K562 (cell line): Measurements from ENCODE around the gene SSU72. TPM values are rescaled to one million over a fixed set of nuclear protein-coding genes. Genes with fewer than 3 reads are reported as not detected.
A peak's percentile ranks its signal among the peaks of the same experiment; 100 is the strongest.

Experiments
- ATAC-seq: fragments of 200-7000 bp; cut with Tn5 transposase; 3 replicates; pipeline ENCODE4 v1.9.1; 2020; ENCODE audit warnings: moderate library complexity
- BruUV-seq: library from RNA; stranded (reverse); fragments of 400-500 nt; replicated peaks from 2 replicates; lab custom pipeline; 2021; lab: Mats Ljungman, UMichigan
- CTCF ChIA-PET: fragments of 300-600 bp; formaldehyde crosslinking; extraction: SDS; loops from one replicate; lab custom pipeline; 2021; ENCODE audit warnings: low intra/inter-chr PET ratio; lab: Yijun Ruan, JAX
- POLR2A ChIA-PET: fragments of 300-600, 350-650 bp; sonication (Branson Sonifier 250); formaldehyde crosslinking; extraction: SDS; loops from one replicate; lab custom pipeline; 2021; ENCODE audit warnings: antibody characterized with exemption, inconsistent platforms; lab: Yijun Ruan, JAX
- DNase-seq, 4 experiments: peaks; one replicate each; pipeline versions ENCODE4 v3.0.0 to v3.0.0-alpha.2; 2011 to 2018; ENCODE audit warnings: low spot score in 3 of 4, mixed read lengths in 3 of 4; ENCODE audit errors: extremely low read depth in 1 of 4
- FAIRE-seq: peaks from 2 replicates; lab custom pipeline; 2011; peaks lifted over from hg19 to GRCh38; lab: Jason Lieb, UNC
- H2AFZ ChIP-seq: 2 replicates; pipeline ENCODE4 v1.6.0; 2011; ENCODE audit warnings: low read depth, low read length, control low read depth, inconsistent platforms
- H3K27ac ChIP-seq: fragments of 200-600 bp; 3 replicates; pipeline ENCODE4 v1.8.0; 2011; ENCODE audit warnings: low read depth, mild to moderate bottlenecking, control low read depth, inconsistent platforms, low read length, moderate library complexity, mixed read lengths; ENCODE audit errors: extremely low read depth
- H3K27me3 ChIP-seq, 2 experiments: fragments of 300-600 bp in 1 of 2; 2 replicates in 1 of 2; 3 replicates in 1 of 2; pipeline versions ENCODE4 v1.6.0 to v1.8.0; 2011; ENCODE audit warnings: inconsistent platforms in 2 of 2, low read length in 2 of 2, mild to moderate bottlenecking in 1 of 2, mixed read lengths in 1 of 2, moderate library complexity in 1 of 2; ENCODE audit not compliant: control insufficient read depth in 2 of 2, insufficient read depth in 2 of 2
- H3K36me3 ChIP-seq: fragments of 300-600 bp; 3 replicates; pipeline ENCODE4 v1.8.0; 2011; ENCODE audit warnings: mild to moderate bottlenecking, low read length, inconsistent platforms; ENCODE audit not compliant: control insufficient read depth, insufficient read depth
- H3K4me1 ChIP-seq, 2 experiments: fragments of 200-600 bp in 1 of 2; replicated peaks in 1 of 2; 2 replicates in 1 of 2; 3 replicates in 1 of 2; pipeline versions ENCODE4 v1.5.1 to v1.8.0; 2011; ENCODE audit warnings: inconsistent platforms in 2 of 2, low read length in 2 of 2, mild to moderate bottlenecking in 1 of 2, mixed read lengths in 1 of 2, moderate library complexity in 1 of 2; ENCODE audit not compliant: control insufficient read depth in 2 of 2, insufficient read depth in 2 of 2
- H3K4me2 ChIP-seq: 2 replicates; pipeline ENCODE4 v1.6.1; 2011; ENCODE audit warnings: low read length, control low read depth, inconsistent platforms, mixed read lengths; ENCODE audit not compliant: insufficient read depth
- H3K4me3 ChIP-seq: fragments of 200-600 bp; sonication (generic), shearing (Covaris generic); 2 replicates; pipeline ENCODE4 v1.5.1; 2016; ENCODE audit warnings: control low read depth, inconsistent platforms
- H3K79me2 ChIP-seq: fragments of 200-600 bp; 3 replicates; pipeline ENCODE4 v1.8.0; 2011; ENCODE audit warnings: low read length, inconsistent platforms; ENCODE audit not compliant: control insufficient read depth, insufficient read depth
- H3K9ac ChIP-seq, 2 experiments: 2 replicates each; pipeline versions ENCODE4 v1.6.0 to v1.6.1; 2011; ENCODE audit warnings: low read depth in 2 of 2, low read length in 2 of 2, control low read depth in 1 of 2, inconsistent platforms in 1 of 2, mild to moderate bottlenecking in 1 of 2, mixed read lengths in 1 of 2; ENCODE audit not compliant: insufficient read depth in 1 of 2
- H3K9me1 ChIP-seq: one replicate; pipeline ENCODE4 v1.6.0; 2011; ENCODE audit warnings: inconsistent platforms, mild to moderate bottlenecking, low read length, moderate library complexity; ENCODE audit not compliant: control insufficient read depth, insufficient read depth
- H3K9me3 ChIP-seq: replicated peaks from 2 replicates; pipeline ENCODE4 v1.5.1; 2011; ENCODE audit warnings: low read depth, low read length, inconsistent platforms; ENCODE audit not compliant: control insufficient read depth, insufficient read depth
- H4K20me1 ChIP-seq: replicated peaks from 2 replicates; pipeline ENCODE4 v1.6.1; 2011; ENCODE audit warnings: low read length, inconsistent platforms, mixed read lengths; ENCODE audit not compliant: control insufficient read depth, insufficient read depth
- ASH1L ChIP-seq: fragments of 450-650 bp; IDR thresholded peaks from 2 replicates; pipeline ENCODE4 v1.6.1; 2018; ENCODE audit warnings: borderline replicate concordance, mild to moderate bottlenecking, low read depth; ENCODE audit not compliant: partially characterized antibody
- CBX8 ChIP-seq: fragments of 200-600 bp; sonication (generic); IDR thresholded peaks from 2 replicates; pipeline ENCODE4 v1.6.1; 2012; ENCODE audit warnings: borderline replicate concordance, mixed run types, low read depth, mild to moderate bottlenecking, moderate library complexity, mixed read lengths, low read length, control low read depth, inconsistent platforms; ENCODE audit not compliant: poor library complexity, severe bottlenecking; ENCODE audit errors: extremely low read depth
- DLX4 ChIP-seq: fragments of 250-450 bp; sonication (Bioruptor Pico); IDR thresholded peaks from 2 replicates; pipeline ENCODE4 v1.6.1; 2021; ENCODE audit warnings: mild to moderate bottlenecking
- HDAC3 ChIP-seq: fragments of 450-650 bp; IDR thresholded peaks from 2 replicates; pipeline ENCODE4 v1.6.1; 2018; ENCODE audit warnings: borderline replicate concordance, mild to moderate bottlenecking, moderate library complexity; ENCODE audit not compliant: partially characterized antibody
- HMGXB4 ChIP-seq: sonication (generic); formaldehyde crosslinking; IDR thresholded peaks from 2 replicates; pipeline ENCODE4 v1.8.1; 2023; ENCODE audit warnings: mild to moderate bottlenecking, missing genetic modification reagents
- KLF6 ChIP-seq: fragments of 250-450 bp; sonication (Bioruptor Pico); IDR thresholded peaks from 2 replicates; pipeline ENCODE4 v1.4.0; 2020; ENCODE audit warnings: mild to moderate bottlenecking, moderate library complexity, borderline replicate concordance
- MCM2 ChIP-seq: fragments of 450-650 bp; IDR thresholded peaks from 2 replicates; pipeline ENCODE4 v1.6.1; 2017; ENCODE audit warnings: low read depth, mild to moderate bottlenecking
- MTF1 ChIP-seq: fragments of 250-450 bp; sonication (Bioruptor Pico); IDR thresholded peaks from 2 replicates; pipeline ENCODE4 v1.9.0; 2021; ENCODE audit warnings: moderate library complexity, mild to moderate bottlenecking, inconsistent platforms, borderline replicate concordance
- NFATC3 ChIP-seq: fragments of 450-650 bp; IDR thresholded peaks from 2 replicates; pipeline ENCODE4 v1.6.1; 2017; ENCODE audit warnings: mild to moderate bottlenecking
- NFXL1 ChIP-seq: fragments of 450-650 bp; formaldehyde crosslinking; IDR thresholded peaks from 2 replicates; pipeline ENCODE4 v1.4.0; 2021; ENCODE audit warnings: mild to moderate bottlenecking
- NONO ChIP-seq, 2 experiments: fragments of 200-400 bp in 1 of 2; fragments of 450-650 bp in 1 of 2; formaldehyde crosslinking in 1 of 2; IDR thresholded peaks; 2 replicates each; pipeline ENCODE4 v1.6.1; 2017; ENCODE audit warnings: low read depth in 2 of 2, mild to moderate bottlenecking in 2 of 2, moderate library complexity in 2 of 2, low read length in 1 of 2
- RAD51 ChIP-seq: fragments of 450-650 bp; IDR thresholded peaks from 2 replicates; pipeline ENCODE4 v1.7.1; 2016; ENCODE audit warnings: low read depth, mild to moderate bottlenecking, borderline replicate concordance
- TAF7 ChIP-seq: fragments of 450-650 bp; IDR thresholded peaks from 2 replicates; pipeline ENCODE4 v1.6.1; 2016; ENCODE audit warnings: missing genetic modification characterization, missing compliant biosample characterization
- TAL1 ChIP-seq: fragments of 450-650 bp; IDR thresholded peaks from 2 replicates; pipeline ENCODE4 v1.6.1; 2016; ENCODE audit warnings: mild to moderate bottlenecking
- XRCC3 ChIP-seq: fragments of 450-650 bp; IDR thresholded peaks from 2 replicates; pipeline ENCODE4 v1.6.1; 2017; ENCODE audit warnings: mild to moderate bottlenecking, moderate library complexity
- ZC3H4 ChIP-seq: sonication (generic); formaldehyde crosslinking; IDR thresholded peaks from 2 replicates; pipeline ENCODE4 v1.9.0; 2021; ENCODE audit warnings: missing genetic modification reagents, borderline replicate concordance
- ZNF197 ChIP-seq: fragments of 200-800 bp; sonication (Bioruptor generic); IDR thresholded peaks from 2 replicates; pipeline ENCODE4 v1.6.1; 2016; ENCODE audit warnings: low read depth, missing genetic modification characterization, missing compliant biosample characterization
- ZNF507 ChIP-seq: conservative IDR thresholded peaks from 2 replicates; pipeline ENCODE4 v1.6.1; 2017; ENCODE audit warnings: missing genetic modification characterization, missing compliant biosample characterization
- WGBS: fragments of 100-300 bp; shearing (Covaris generic); methylation state at CpG from one replicate; pipeline ENCODE4 v1.1.6; 2016; ENCODE audit warnings: low coverage, mixed read lengths; ENCODE audit not compliant: insufficient coverage; ENCODE audit errors: missing lambda C conversion rate; 5-methylcytosine and 5-hydroxymethylcytosine counted together
- in situ Hi-C: fragments of 300-500 bp; cut with MboI; formaldehyde crosslinking; loops from 4 replicates; pipeline ENCODE4 v1.15.0; 2018; ENCODE audit warnings: inconsistent platforms, mixed read lengths
- intact Hi-C: fragments of 100-400 bp; cut with micrococcal nuclease; formaldehyde crosslinking; loops from 2 replicates; pipeline ENCODE4 v1.14.2; 2022
- polyA plus RNA-seq, 8 experiments: library from polyadenylated mRNA; depleted of rRNA in 4 of 8; stranded (reverse) in 5 of 8; unstranded in 3 of 8; fragments of >200 nt; fragmentation: Nextera tagmentation in 2 of 8; fragmentation: Illumina TruSeq in 1 of 8; extraction: Ambion mirVana in 2 of 8; extraction: Trizol in 1 of 8; gene quantifications; 2 replicates each; pipeline versions ENCODE4 v1.2.1 to v1.2.3, GENCODE V29; 2011 to 2014; ENCODE audit warnings: inconsistent platforms in 1 of 8, missing spikeins in 1 of 8
- total RNA-seq, 7 experiments: library from RNA; depleted of rRNA in 6 of 7; stranded (reverse); fragments of >200 nt in 6 of 7; fragmentation: Illumina TruSeq in 2 of 7; extraction: Trizol in 2 of 7; gene quantifications; 2 replicates each; pipeline versions ENCODE4 v1.2.1 to v1.2.3, GENCODE V29; 2011 to 2021; ENCODE audit warnings: low replicate concordance in 1 of 7
- TF ChIP-seq, protein P1 (sequence below): sonication (generic); formaldehyde crosslinking; IDR thresholded peaks from 2 replicates; pipeline ENCODE4 v1.8.0; 2022; ENCODE audit warnings: missing genetic modification reagents, mild to moderate bottlenecking, borderline replicate concordance

Gene SSU72
- total and polyA plus RNA-seq, 9 of the 15 experiments (the other 6 are each of a cell fraction or from before 2014, with no cell fraction given) = 70.8 to 201 (median 94.6) TPM

GRCh38 chr1:1622788-1623094 is 48.1 kb upstream of the SSU72 start (continued):
- TF ChIP-seq XRCC3 (no peak), ZC3H4 (CRISPR knock-in tag) (no peak), CBX8 (no peak), RAD51 (no peak), HDAC3 (no peak), KLF6 (CRISPR knock-in tag) (no peak), MCM2 (no peak), ZNF507 (tag) (no peak), TAL1 (no peak), DLX4 (no peak)

DNA sequence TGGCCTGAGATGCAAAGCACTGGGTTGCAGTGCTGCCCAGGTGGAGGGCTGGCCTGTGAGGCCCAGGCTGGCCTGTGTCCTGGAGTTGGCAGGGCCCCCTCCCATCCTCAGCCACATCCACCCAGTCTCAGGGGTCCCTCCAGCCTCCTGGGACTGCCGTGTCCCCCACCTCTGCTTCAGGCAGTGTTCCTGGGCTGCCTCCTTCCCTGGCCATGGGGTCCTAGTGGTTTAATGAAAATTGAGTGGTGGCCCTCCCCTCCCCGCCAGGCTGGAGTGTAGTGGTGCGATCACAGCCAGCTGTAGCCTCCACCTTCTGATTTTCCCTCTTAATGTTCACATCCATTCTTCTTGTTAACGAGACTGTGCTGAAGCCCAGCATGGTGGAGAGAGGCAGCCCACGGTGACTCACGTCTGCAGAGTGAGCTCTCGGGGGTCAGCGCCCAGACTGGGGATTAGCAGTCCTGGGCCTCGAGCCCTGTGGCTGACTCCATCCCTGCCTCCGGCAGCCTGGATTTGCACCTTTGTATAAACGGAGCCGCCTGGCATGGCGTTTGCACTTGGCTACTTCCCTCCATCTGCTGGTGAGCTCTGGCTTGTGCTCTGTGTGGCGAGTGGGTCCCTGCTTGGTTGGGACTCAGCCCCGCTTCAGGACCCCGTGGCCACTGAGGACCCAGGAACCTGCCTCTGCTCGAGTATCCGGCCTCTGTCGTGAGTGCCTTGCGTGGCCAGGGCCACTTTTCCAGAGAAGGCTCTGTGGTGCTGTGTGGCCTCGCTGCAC is 47.5 kb upstream of the SSU72 start:
- H4K20me1 ChIP-seq = peaks cover 11% of the 10 kb centered on the region; the same call in 1 of the 2 replicates
- H3K4me3 ChIP-seq = no peak overlapping the region
- no peak for ATAC-seq
- no peak overlapping the region for H3K27ac ChIP-seq
- FAIRE-seq = peak; percentile 26
- POLR2A ChIA-PET = interaction anchor here (0.5 to 1.1 kb wide), 5 partner anchors 34 to 165 kb away, joined by 3 to 5 read pairs (median 3); no protein-coding TSS in a partner anchor
- WGBS = 40% methylated on average over 21 of the region's 21 CpGs
- DNase-seq = no peak
- peaks cover 9% of the 10 kb centered on the region; the same call in 2 of the 3 replicates for H3K36me3 ChIP-seq
- CTCF ChIA-PET = no interaction called here
- no peaks in the 10 kb centered on the region for H3K27me3 ChIP-seq
- H3K4me1 ChIP-seq = peaks cover under 1 to 91% of the 10 kb centered on the region in 2 experiments; a peak in 3 of 5 replicates
- no peak overlapping the region for H3K4me2 ChIP-seq
- no peaks in the 10 kb centered on the region for H3K79me2 ChIP-seq
- no peak overlapping the region for H2AFZ ChIP-seq
- BruUV-seq = no TSS peak
- in situ Hi-C loops = no loop called here
- H3K9ac ChIP-seq = peak overlapping the region in 1 of 2 experiments; percentile 73; a peak in 2 of 4 replicates
- no peaks in the 10 kb centered on the region for H3K9me1 ChIP-seq
- intact Hi-C loops = no loop called here
- no peaks in the 10 kb centered on the region for H3K9me3 ChIP-seq
- no peak for TF ChIP-seq NFXL1
- TF ChIP-seq HMGXB4 (CRISPR knock-in tag) = no peak
- no peak for TF ChIP-seq MTF1 (CRISPR knock-in tag)
- no peak for TF ChIP-seq TAF7 (tag)
- no peak for TF ChIP-seq NFATC3
- TF ChIP-seq ZNF197 = no peak
- TF ChIP-seq, protein P1, sequence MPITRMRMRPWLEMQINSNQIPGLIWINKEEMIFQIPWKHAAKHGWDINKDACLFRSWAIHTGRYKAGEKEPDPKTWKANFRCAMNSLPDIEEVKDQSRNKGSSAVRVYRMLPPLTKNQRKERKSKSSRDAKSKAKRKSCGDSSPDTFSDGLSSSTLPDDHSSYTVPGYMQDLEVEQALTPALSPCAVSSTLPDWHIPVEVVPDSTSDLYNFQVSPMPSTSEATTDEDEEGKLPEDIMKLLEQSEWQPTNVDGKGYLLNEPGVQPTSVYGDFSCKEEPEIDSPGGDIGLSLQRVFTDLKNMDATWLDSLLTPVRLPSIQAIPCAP (CRISPR knock-in tag) = no peak
- TF ChIP-seq NONO (IDR thresholded peaks at IDR 0.05; ENCODE audit: low read depth in 2 of 2, low read length in 1 of 2) = no peak
- no peak for TF ChIP-seq ASH1L
